Measurements from ENCODE around the gene CRYZL1.

CRYZL1 gene

DNA sequence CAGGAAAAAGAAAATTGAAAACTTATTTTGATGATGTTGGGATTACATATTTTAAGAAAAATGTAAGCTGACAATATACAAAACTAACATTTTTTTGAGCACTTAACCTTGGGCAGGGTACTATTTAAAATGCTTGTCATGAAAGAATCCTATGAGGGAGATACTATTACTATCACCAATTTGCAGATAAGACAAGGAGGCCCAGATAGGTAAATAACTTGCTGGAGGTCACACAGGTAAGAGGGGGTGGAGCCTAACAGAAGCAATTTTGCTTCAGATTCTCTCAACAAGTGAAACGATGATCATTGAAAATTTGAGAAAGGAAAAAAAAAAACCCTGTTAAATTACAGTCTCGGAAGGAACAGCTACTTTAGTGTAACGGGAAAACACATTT is 100.8 kb downstream of the CRYZL1 start:
- Histone ChIP-seq H3K9me3 (replicated peaks in 1 of 2; ENCODE audit: control insufficient read depth in 2 of 2, insufficient read depth in 1 of 2, low read depth in 1 of 2, low read length in 2 of 2) (no peaks in the 10 kb centered on the region), H4K8ac (ENCODE audit: low read depth, low read length) (no peak overlapping the region), H3K9ac (ENCODE audit: low read depth, low read length, poor library complexity) (no peak overlapping the region), H3K36me3 (replicated peaks in 1 of 2; ENCODE audit: control insufficient read depth in 2 of 2, insufficient read depth in 2 of 2, low read length in 2 of 2) (peaks cover 13 to 51% of the 10 kb centered on the region in 2 donors), H2BK120ac (ENCODE audit: low read depth, low read length) (no peak overlapping the region), H2BK5ac (ENCODE audit: low read length) (no peak overlapping the region), H4K91ac (ENCODE audit: low read depth, low read length, poor library complexity) (no peak overlapping the region), H3K4me2 (ENCODE audit: insufficient read depth, low read length, poor library complexity, severe bottlenecking) (no peak overlapping the region), H3K27me3 (ENCODE audit: control insufficient read depth in 3 of 3, insufficient read depth in 3 of 3, low read depth in 1 of 3, low read length in 3 of 3) (no peaks in the 10 kb centered on the region), H3K23ac (ENCODE audit: low read depth, low read length, poor library complexity) (no peak overlapping the region), H2BK12ac (ENCODE audit: low read length) (no peak overlapping the region), H3K4ac (ENCODE audit: low read length) (no peak overlapping the region), H2AK5ac (ENCODE audit: low read depth, low read length) (no peak overlapping the region), H3K14ac (ENCODE audit: low read length) (no peak overlapping the region), H3K27ac (replicated peaks; ENCODE audit: low read length) (no peak overlapping the region), H3K4me1 (ENCODE audit: control insufficient read depth in 2 of 2, insufficient read depth in 1 of 2, low read depth in 1 of 2, low read length in 2 of 2) (peaks cover 0 to 10% of the 10 kb centered on the region in 2 donors), H2BK15ac (ENCODE audit: low read length) (no peak overlapping the region), H3K4me3 (ENCODE audit: low read length in 2 of 2) (peak overlapping the region in 1 of 2 donors; percentile 69), H3K18ac (ENCODE audit: low read length) (no peak overlapping the region), H3K79me1 (ENCODE audit: low read depth, low read length) (no peaks in the 10 kb centered on the region), H2AFZ (ENCODE audit: low read length) (no peak overlapping the region)
- DNase-seq (ENCODE audit: low spot score) = no peak
- WGBS, 2 donors (ENCODE audit: extremely low coverage in 2 of 2, insufficient read length in 2 of 2, insufficient replicate concordance in 1 of 2) = no CpG with 5 or more reads among the region's 3 CpGs

DNA sequence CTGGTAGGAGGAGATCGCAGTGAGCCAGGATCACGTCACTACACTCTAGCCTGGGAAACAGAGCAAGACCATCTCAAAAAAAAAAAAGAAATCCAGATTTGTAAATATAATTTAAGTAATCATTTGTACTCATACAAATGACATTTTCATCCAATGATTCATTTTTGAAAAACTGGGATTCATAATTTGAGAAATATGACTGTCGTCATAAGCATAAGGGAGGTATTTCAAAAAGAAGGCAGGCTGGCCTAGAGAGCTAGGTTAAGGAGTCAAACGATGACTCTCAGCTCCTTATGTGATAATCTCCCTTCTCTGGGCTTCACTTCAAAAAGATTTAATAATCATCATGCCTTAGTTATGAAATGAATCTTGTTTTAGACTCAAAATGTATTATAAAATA is 101.9 kb downstream of the CRYZL1 start:
- WGBS, 2 donors (ENCODE audit: extremely low coverage in 2 of 2, insufficient read length in 2 of 2, insufficient replicate concordance in 1 of 2) = no CpG with 5 or more reads among the region's 4 CpGs
- no peak overlapping the region for H3K4me3 ChIP-seq (ENCODE audit: low read length in 2 of 2)

More for the DNA sequence above, 101.9 kb downstream of the CRYZL1 start:
- Histone ChIP-seq H3K27ac (replicated peaks; ENCODE audit: low read length) (no peak overlapping the region), H3K27me3 (ENCODE audit: control insufficient read depth in 3 of 3, insufficient read depth in 3 of 3, low read depth in 1 of 3, low read length in 3 of 3) (no peaks in the 10 kb centered on the region), H2BK120ac (ENCODE audit: low read depth, low read length) (no peak overlapping the region), H3K9ac (ENCODE audit: low read depth, low read length, poor library complexity) (no peak overlapping the region), H2BK5ac (ENCODE audit: low read length) (no peak overlapping the region), H4K91ac (ENCODE audit: low read depth, low read length, poor library complexity) (no peak overlapping the region), H3K4ac (ENCODE audit: low read length) (no peak overlapping the region), H2AK5ac (ENCODE audit: low read depth, low read length) (no peak overlapping the region), H3K23ac (ENCODE audit: low read depth, low read length, poor library complexity) (no peak overlapping the region), H3K9me3 (replicated peaks in 1 of 2; ENCODE audit: control insufficient read depth in 2 of 2, insufficient read depth in 1 of 2, low read depth in 1 of 2, low read length in 2 of 2) (no peaks in the 10 kb centered on the region), H3K4me2 (ENCODE audit: insufficient read depth, low read length, poor library complexity, severe bottlenecking) (no peak overlapping the region), H4K8ac (ENCODE audit: low read depth, low read length) (no peak overlapping the region), H3K36me3 (replicated peaks in 1 of 2; ENCODE audit: control insufficient read depth in 2 of 2, insufficient read depth in 2 of 2, low read length in 2 of 2) (peaks cover 13 to 62% of the 10 kb centered on the region in 2 donors), H2BK12ac (ENCODE audit: low read length) (no peak overlapping the region), H2AFZ (ENCODE audit: low read length) (no peak overlapping the region), H3K14ac (ENCODE audit: low read length) (no peak overlapping the region), H3K4me1 (ENCODE audit: control insufficient read depth in 2 of 2, insufficient read depth in 1 of 2, low read depth in 1 of 2, low read length in 2 of 2) (peaks cover 0 to 6% of the 10 kb centered on the region in 2 donors), H3K79me1 (ENCODE audit: low read depth, low read length) (no peaks in the 10 kb centered on the region), H3K18ac (ENCODE audit: low read length) (no peak overlapping the region), H2BK15ac (ENCODE audit: low read length) (no peak overlapping the region)
- no peak for DNase-seq (ENCODE audit: low spot score)
